Stimulated activated naive B cell treated with anti-CD40 and anti-IgM and Interleukin-4, amounts not matched to agents 10 μg/mL and 1 μg/mL and 100 μg/mL, for 72 hours (primary cell): ENCODE measurements around the gene FARS2.

ENCODE experiments used
- ATAC-seq, 2 donors: fragments of 150-1000 bp; cut with Tn5 transposase; replicated peaks; 2 replicates each; pipeline ENCODE4 v1.10.0; 2021; ENCODE audit warnings: moderate library complexity in 1 of 2
- DNase-seq: peaks from one replicate; pipeline ENCODE4 v3.0.0; 2021
- H3K27ac Mint-ChIP-seq: one replicate; pipeline ENCODE4 v1.8.0; 2022; ENCODE audit warnings: mild to moderate bottlenecking, mixed read lengths
- H3K27me3 Mint-ChIP-seq, 2 donors: one replicate each; pipeline ENCODE4 v1.8.0; 2022; ENCODE audit warnings: mixed read lengths in 2 of 2
- H3K36me3 Mint-ChIP-seq, 2 donors: one replicate each; pipeline ENCODE4 v1.8.0; 2022; ENCODE audit warnings: mixed read lengths in 2 of 2, mild to moderate bottlenecking in 1 of 2
- H3K4me1 Mint-ChIP-seq, 2 donors: one replicate each; pipeline ENCODE4 v1.8.0; 2022; ENCODE audit warnings: mixed read lengths in 2 of 2, mild to moderate bottlenecking in 1 of 2
- H3K4me3 Mint-ChIP-seq, 2 donors: one replicate each; pipeline ENCODE4 v1.8.0; 2022; ENCODE audit warnings: mild to moderate bottlenecking in 2 of 2, mixed read lengths in 2 of 2, moderate library complexity in 1 of 2
- H3K9me3 Mint-ChIP-seq, 2 donors: one replicate each; pipeline ENCODE4 v1.8.0; 2022; ENCODE audit warnings: mixed read lengths in 2 of 2, mild to moderate bottlenecking in 1 of 2

Gene FARS2

GRCh38 chr6:5570641-5571040 lies 309.3 kb downstream of the FARS2 start:
- no peak for DNase-seq
- peaks cover 4 to 10% of the 10 kb centered on the region in 2 donors for H3K9me3 Mint-ChIP-seq
- ATAC-seq, result no peak
- H3K27ac Mint-ChIP-seq, result no peak overlapping the region
- H3K36me3 Mint-ChIP-seq, result peaks cover 5 to 43% of the 10 kb centered on the region in 2 donors
- peaks cover 11 to 19% of the 10 kb centered on the region in 2 donors for H3K4me1 Mint-ChIP-seq
- H3K27me3 Mint-ChIP-seq, result no peaks in the 10 kb centered on the region
- no peak overlapping the region for H3K4me3 Mint-ChIP-seq

DNA sequence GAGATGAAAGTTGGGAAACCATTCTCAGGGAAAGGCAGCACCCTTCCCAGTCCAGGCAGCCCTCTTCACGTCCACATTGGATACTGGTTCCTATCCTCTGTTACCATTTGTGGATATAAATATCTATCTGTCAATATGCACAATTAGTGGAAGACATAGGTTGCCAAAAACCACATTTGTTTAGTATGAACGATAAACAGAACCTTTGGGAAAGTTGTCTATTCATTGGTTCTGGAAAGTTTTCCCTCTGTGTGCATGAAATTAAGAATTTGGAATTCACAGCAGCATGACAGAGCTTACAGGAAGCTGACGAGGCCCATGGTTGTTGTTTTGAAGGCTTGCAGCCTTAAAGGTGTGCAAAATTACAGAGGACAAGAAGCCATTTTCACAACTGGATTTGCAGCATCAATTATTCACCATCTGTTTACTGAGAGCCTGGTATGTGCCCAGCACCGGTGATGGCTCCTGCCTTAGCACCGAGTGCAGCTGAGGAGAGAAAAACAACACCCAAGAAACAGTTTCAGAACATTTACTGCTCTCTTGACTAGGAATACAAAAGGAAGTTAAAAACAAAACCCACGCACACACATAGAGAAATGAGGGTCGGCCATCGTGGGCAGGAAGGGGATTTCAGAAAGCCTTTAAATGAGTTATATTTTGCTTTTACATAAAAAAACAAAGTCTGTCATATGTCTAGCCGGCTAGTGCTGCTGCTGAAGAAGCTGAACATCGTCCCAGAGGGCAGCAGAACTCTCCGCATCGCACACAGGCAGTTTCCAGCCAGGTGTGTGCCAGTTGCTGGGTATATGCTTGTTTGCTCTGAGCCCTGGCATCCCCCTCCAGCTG lies 319.6 kb downstream of the FARS2 start:
- ATAC-seq, result peak; percentile 98
- H3K4me3 Mint-ChIP-seq, result peak overlapping the region; percentile 33 to 49
- peaks cover 9 to 10% of the 10 kb centered on the region in 2 donors for H3K36me3 Mint-ChIP-seq
- peaks cover 1% of the 10 kb centered on the region in 2 donors for H3K9me3 Mint-ChIP-seq
- no peaks in the 10 kb centered on the region for H3K27me3 Mint-ChIP-seq
- DNase-seq, result peak; percentile 43
- H3K4me1 Mint-ChIP-seq, result peaks cover 10 to 29% of the 10 kb centered on the region in 2 donors
- H3K27ac Mint-ChIP-seq, result peak overlapping the region; percentile 86

- ATAC-seq (no peak), DNase-seq (no peak)
- H3K27me3 Mint-ChIP-seq, result no peaks in the 10 kb centered on the region
- H3K27ac Mint-ChIP-seq, result no peak overlapping the region
- no peak overlapping the region for H3K4me3 Mint-ChIP-seq
- peaks cover 10 to 16% of the 10 kb centered on the region in 2 donors for H3K36me3 Mint-ChIP-seq
- peaks cover 10 to 29% of the 10 kb centered on the region in 2 donors for H3K4me1 Mint-ChIP-seq
- H3K9me3 Mint-ChIP-seq, result peaks cover 0 to 5% of the 10 kb centered on the region in 2 donors
Measured at GRCh38 chr6:5582762-5583161, 321.4 kb downstream of the FARS2 start.

DNA sequence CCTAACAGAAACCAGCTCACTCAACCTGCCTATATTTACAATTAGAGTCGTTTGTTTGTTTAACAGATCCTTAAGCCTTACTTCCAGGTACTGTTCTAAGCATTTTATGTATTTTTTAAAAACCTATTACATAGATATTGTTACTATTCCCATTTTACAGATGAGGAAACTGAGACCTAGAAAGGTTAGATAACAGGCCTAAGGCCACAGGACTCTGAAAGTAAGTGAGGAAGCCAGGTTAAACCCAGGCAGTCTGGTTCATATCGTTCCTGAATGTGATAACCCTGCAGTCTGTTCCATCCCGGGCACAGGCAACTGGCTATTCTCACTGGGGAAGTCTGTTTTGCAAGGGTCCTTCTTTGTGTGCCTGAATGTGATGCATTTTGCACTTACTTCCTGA lies 322.2 kb downstream of the FARS2 start:
- DNase-seq, result no peak
- Mint-ChIP-seq H3K27ac (no peak overlapping the region), H3K27me3 (no peaks in the 10 kb centered on the region), H3K4me3 (no peak overlapping the region), H3K9me3 (peaks cover 0 to 5% of the 10 kb centered on the region in 2 donors), H3K4me1 (peaks cover 10 to 29% of the 10 kb centered on the region in 2 donors), H3K36me3 (peaks cover 10 to 16% of the 10 kb centered on the region in 2 donors)
- ATAC-seq, result no peak

DNA sequence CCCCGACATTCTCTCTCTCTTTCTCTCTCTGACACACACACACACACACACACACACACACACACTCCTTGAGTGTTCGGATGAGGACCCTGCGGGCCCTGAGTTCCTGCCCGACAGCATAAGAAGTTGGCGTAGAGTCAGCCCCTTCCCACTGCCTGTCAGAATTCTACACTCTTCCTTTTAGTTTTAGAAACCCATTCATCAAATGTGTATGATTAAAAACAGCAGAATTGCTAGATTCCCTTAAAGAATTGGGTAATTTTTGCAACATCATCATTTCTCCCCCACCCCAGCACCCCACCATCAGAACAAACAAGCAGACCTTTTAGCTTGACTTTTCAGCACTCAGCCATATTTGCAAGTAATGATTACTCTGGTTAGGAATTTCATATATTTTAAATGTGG lies 322.8 kb downstream of the FARS2 start:
- DNase-seq (no peak), ATAC-seq (no peak)
- H3K4me1 Mint-ChIP-seq, result peaks cover 10 to 29% of the 10 kb centered on the region in 2 donors
- H3K36me3 Mint-ChIP-seq, result peaks cover 14 to 16% of the 10 kb centered on the region in 2 donors
- peak overlapping the region; percentile 43 for H3K27ac Mint-ChIP-seq
- no peaks in the 10 kb centered on the region for H3K27me3 Mint-ChIP-seq
- H3K9me3 Mint-ChIP-seq, result peaks cover 0 to 5% of the 10 kb centered on the region in 2 donors
- no peak overlapping the region for H3K4me3 Mint-ChIP-seq

DNA sequence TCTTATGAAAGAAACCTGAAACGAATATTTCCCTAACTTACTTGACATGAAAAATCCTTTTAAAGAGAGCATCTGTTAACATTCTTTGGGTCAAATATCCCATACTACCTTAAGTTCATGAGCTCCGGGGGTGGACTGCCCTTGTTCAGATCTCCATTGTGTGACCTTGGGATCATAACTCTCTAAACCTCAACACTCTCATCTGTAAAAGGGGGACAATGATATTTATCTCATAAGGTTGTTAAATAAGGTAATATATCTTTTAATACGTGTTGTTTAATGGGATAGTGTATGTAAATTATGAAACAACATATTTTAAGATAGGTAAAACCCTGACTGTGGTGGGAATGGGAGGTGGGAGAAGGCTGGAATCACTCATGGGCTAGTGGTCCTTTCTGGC lies 326.3 kb downstream of the FARS2 start:
- Mint-ChIP-seq H3K9me3 (peaks cover 0 to 5% of the 10 kb centered on the region in 2 donors), H3K27me3 (no peaks in the 10 kb centered on the region), H3K4me3 (no peak overlapping the region), H3K27ac (no peak overlapping the region), H3K36me3 (peaks cover 12 to 15% of the 10 kb centered on the region in 2 donors), H3K4me1 (peaks cover 5 to 10% of the 10 kb centered on the region in 2 donors)
- no peak for DNase-seq
- ATAC-seq, result no peak

DNA sequence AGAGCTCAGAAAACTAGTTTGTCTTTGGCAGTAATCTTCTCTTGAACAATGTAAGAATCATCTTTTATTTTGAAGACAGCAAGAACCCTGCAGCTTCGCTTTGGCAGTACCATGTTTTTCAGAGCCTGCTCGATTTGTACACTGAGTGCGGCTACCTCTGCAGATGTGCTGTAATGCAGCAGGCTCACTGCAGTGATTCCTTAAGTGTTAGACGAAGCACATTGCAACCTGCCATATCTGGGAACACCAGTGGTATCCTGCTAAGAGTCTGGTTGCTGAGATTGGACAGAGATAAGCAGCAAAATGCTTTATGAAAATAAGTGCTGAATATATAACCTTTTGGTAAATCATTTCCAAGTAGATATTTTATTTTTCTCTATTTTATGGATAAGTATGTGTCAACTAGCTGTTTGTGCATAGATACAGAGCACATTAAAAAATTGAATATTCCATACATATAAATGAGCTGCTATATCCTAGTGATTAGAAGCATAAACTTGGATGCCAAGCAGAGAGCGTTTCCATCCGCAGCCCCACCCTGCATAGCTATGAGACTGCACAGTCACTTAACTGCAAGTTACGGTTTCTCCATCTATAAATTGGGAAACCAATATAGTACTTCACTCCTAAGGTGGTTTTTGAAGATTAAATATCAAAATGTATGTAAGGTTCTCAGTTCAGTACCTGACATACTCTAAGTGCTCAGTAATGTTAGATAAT lies 328.3 kb downstream of the FARS2 start:
- peaks cover 0 to 5% of the 10 kb centered on the region in 2 donors for H3K9me3 Mint-ChIP-seq
- ATAC-seq, result no peak

DNA sequence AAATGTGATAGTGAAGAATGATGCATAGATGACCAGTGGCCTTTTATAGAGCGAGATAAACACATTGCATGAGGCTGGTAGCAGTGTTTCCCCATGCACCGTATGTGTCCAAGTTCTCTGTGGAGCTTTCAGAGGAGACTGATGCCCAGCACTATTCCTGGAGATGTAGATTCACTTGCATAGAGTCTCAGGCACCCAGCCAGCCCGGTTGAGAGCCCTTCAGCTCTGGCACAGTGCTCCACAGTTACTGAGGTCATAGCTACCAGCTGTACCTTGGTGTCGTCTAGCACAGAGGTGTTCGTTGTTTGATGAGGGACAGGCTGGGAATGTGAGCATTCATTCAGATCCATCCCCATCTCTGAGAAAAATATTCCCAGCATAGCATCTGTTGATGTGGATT lies 328.9 kb downstream of the FARS2 start:
- ATAC-seq, result no peak
- peaks cover 0 to 5% of the 10 kb centered on the region in 2 donors for H3K9me3 Mint-ChIP-seq

More for the DNA sequence above, 328.3 kb downstream of the FARS2 start:
- Mint-ChIP-seq H3K4me3 (no peak overlapping the region), H3K27ac (no peak overlapping the region), H3K27me3 (no peaks in the 10 kb centered on the region), H3K36me3 (peaks cover 20 to 25% of the 10 kb centered on the region in 2 donors), H3K4me1 (peaks cover 2 to 3% of the 10 kb centered on the region in 2 donors)
- no peak for DNase-seq

DNA sequence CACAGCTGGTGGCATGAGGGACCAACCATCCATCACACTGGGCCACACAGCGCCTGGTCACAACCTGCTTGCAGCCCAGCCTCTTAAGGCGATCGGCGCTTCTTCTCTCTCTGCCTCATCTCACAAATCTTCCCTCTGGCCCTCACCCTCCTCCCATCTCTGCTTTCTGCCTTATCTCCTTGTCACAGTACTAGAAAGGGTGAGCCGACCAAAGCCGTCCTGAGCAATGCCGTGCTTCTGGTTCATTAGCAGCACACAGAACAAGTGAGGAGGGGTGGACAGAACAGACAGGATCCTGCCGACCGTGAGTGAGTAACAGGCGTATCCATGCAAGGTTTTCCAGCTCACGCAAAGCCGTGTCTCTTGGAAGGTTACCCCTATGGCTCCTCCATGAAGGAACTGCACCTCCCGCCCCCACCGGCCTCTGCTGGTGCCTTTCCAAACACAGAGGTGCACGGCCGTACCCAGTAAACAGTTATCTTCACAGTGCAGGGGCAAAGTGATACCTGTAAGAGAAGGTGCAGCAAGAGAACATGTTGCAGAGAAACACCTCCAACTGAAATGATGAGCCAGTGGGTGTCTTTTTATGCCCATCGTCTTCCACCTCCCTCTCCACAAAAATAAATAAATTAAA lies 331.7 kb downstream of the FARS2 start:
- H3K4me1 Mint-ChIP-seq, result no peaks in the 10 kb centered on the region
- no peak overlapping the region for H3K4me3 Mint-ChIP-seq
- no peaks in the 10 kb centered on the region for H3K27me3 Mint-ChIP-seq
- H3K9me3 Mint-ChIP-seq, result no peaks in the 10 kb centered on the region
- H3K36me3 Mint-ChIP-seq, result peaks cover 10 to 25% of the 10 kb centered on the region in 2 donors
- ATAC-seq (no peak), DNase-seq (no peak)
- H3K27ac Mint-ChIP-seq, result peak overlapping the region; percentile 43

More for the DNA sequence above, 328.9 kb downstream of the FARS2 start:
- no peak for DNase-seq
- no peak overlapping the region for H3K4me3 Mint-ChIP-seq
- H3K27me3 Mint-ChIP-seq, result no peaks in the 10 kb centered on the region
- no peaks in the 10 kb centered on the region for H3K4me1 Mint-ChIP-seq
- peaks cover 18 to 25% of the 10 kb centered on the region in 2 donors for H3K36me3 Mint-ChIP-seq
- H3K27ac Mint-ChIP-seq, result no peak overlapping the region

DNA sequence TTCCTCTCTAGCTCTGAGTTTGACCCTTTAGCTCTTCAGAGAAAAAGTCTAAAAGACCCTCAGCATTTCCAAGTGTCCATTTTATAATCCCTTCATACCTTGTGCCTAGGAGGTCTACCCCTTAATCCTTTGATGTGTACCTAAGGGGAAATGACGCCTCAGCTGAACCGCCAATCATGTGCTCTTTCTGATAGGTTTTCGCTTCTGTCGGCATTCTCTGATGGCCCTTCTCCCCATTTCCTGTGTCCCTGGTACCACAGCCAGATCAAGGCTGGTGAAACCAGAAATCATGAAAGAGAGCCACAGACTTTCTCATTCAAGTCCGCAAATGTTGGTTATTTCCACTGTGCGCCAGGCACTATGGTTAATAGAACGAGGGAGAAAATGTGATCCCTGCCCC lies 333.9 kb downstream of the FARS2 start:
- no peaks in the 10 kb centered on the region for H3K4me1 Mint-ChIP-seq
- peaks cover 10 to 29% of the 10 kb centered on the region in 2 donors for H3K36me3 Mint-ChIP-seq
- no peak overlapping the region for H3K4me3 Mint-ChIP-seq
- ATAC-seq, result no peak
- no peaks in the 10 kb centered on the region for H3K27me3 Mint-ChIP-seq
- no peak for DNase-seq
- no peaks in the 10 kb centered on the region for H3K9me3 Mint-ChIP-seq
- H3K27ac Mint-ChIP-seq, result no peak overlapping the region

- Mint-ChIP-seq H3K27ac (no peak overlapping the region), H3K27me3 (no peaks in the 10 kb centered on the region), H3K4me1 (peaks cover 0 to 2% of the 10 kb centered on the region in 2 donors), H3K9me3 (no peaks in the 10 kb centered on the region), H3K4me3 (no peak overlapping the region), H3K36me3 (peaks cover 16 to 30% of the 10 kb centered on the region in 2 donors)
- no peak for DNase-seq
- no peak for ATAC-seq
Measured at GRCh38 chr6:5597413-5597812, 336.1 kb downstream of the FARS2 start.

DNA sequence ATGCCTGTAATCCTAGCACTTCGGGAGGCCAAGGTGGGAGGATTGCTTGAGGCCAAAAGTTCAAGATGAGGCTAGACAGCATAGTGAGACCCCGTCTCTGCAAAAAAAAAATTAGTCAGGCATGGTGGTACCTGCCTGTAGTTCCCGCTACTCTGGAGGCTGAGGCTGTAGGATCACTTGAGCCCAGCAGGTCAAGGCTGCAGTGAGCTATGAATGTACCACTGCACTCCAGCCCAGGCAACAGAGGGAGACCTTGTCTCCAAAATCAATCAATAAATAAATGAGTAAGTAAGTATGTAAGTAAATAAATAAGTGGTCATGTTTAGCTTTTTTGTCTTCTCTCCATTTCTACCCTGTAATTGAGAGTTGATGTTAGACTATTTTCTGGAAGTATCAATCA lies 336.8 kb downstream of the FARS2 start:
- H3K4me3 Mint-ChIP-seq, result no peak overlapping the region
- H3K4me1 Mint-ChIP-seq, result peaks cover 0 to 2% of the 10 kb centered on the region in 2 donors
- H3K9me3 Mint-ChIP-seq, result no peaks in the 10 kb centered on the region
- no peak overlapping the region for H3K27ac Mint-ChIP-seq
- H3K36me3 Mint-ChIP-seq, result peaks cover 13 to 23% of the 10 kb centered on the region in 2 donors
- ATAC-seq, result no peak
- no peaks in the 10 kb centered on the region for H3K27me3 Mint-ChIP-seq
- DNase-seq, result no peak

DNA sequence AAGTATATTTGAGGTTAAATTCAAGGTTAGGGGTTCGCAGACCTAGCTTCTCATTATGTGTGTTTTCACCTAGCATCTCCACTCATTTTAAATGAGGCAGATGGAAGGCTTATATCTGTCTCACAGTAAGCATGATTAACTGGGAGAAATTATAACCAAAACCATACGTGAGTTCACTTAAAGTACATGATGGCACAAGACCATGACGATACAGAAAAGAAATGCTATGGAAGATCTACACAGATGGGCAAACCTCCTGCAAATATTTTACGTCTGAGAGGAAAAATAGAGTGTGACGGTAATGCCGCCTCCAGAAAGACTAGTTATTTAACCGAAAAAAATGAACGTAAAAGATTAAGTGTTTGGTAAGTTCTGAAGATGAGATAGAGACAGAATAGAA lies 337.8 kb downstream of the FARS2 start:
- no peaks in the 10 kb centered on the region for H3K9me3 Mint-ChIP-seq
- H3K4me3 Mint-ChIP-seq, result no peak overlapping the region
- DNase-seq, result no peak
- H3K27ac Mint-ChIP-seq, result no peak overlapping the region
- no peaks in the 10 kb centered on the region for H3K27me3 Mint-ChIP-seq
- peaks cover 0 to 2% of the 10 kb centered on the region in 2 donors for H3K4me1 Mint-ChIP-seq
- H3K36me3 Mint-ChIP-seq, result peaks cover 7 to 18% of the 10 kb centered on the region in 2 donors
- ATAC-seq, result no peak

GRCh38 chr6:5605937-5606336 lies 344.6 kb downstream of the FARS2 start:
- Mint-ChIP-seq H3K36me3 (peaks cover 11 to 18% of the 10 kb centered on the region in 2 donors), H3K4me3 (no peak overlapping the region), H3K9me3 (no peaks in the 10 kb centered on the region), H3K4me1 (peaks cover 0 to 6% of the 10 kb centered on the region in 2 donors), H3K27ac (no peak overlapping the region), H3K27me3 (no peaks in the 10 kb centered on the region)
- ATAC-seq, result no peak
- DNase-seq, result no peak
